ENCODE data around the gene DUSP21.

- TF ChIP-seq CTCF (conservative IDR thresholded peaks at IDR 0.05; ENCODE audit: low read depth, low read length), result no peak
- TF ChIP-seq POLR2A (IDR thresholded peaks at IDR 0.05; ENCODE audit: low read depth, low read length), result no peak
- no peak for TF ChIP-seq BHLHE40 (IDR thresholded peaks at IDR 0.05; ENCODE audit: low read depth, low read length)
- TF ChIP-seq MAFK (IDR thresholded peaks at IDR 0.05; ENCODE audit: low read depth, low read length), result no peak
- no peak for TF ChIP-seq CEBPB (IDR thresholded peaks at IDR 0.05; ENCODE audit: low read depth, low read length)
- TF ChIP-seq CHD1 (IDR thresholded peaks at IDR 0.05; ENCODE audit: low read depth, low read length), result no peak
- no peak for TF ChIP-seq RAD21 (IDR thresholded peaks at IDR 0.05; ENCODE audit: low read length)
These were observed 27.5 kb upstream of the DUSP21 start for GRCh38 chrX:44816367-44816766.
